Suprapubic skin (tissue), 4 donors: ENCODE measurements around the gene ASGR1. TPM values are rescaled to one million over a fixed set of nuclear protein-coding genes. Genes with fewer than 3 reads are reported as not detected.
"Not testable (repeated sequence)": the region's sequence is repeated elsewhere in the genome, so short reads cannot be mapped to it uniquely, and the experiment has no call there.

Experiments used
- DNase-seq, 2 donors: peaks; one replicate each; pipeline ENCODE4 v3.0.0-alpha.2; 2019; ENCODE audit warnings: low spot score in 2 of 2
- H3K27ac ChIP-seq: fragments of 200-600 bp; sonication (generic); one replicate; pipeline ENCODE4 v1.5.1; 2019
- H3K27me3 ChIP-seq: fragments of 200-600 bp; sonication (generic); one replicate; pipeline ENCODE4 v1.5.1; 2019
- H3K36me3 ChIP-seq: fragments of 200-600 bp; sonication (generic); one replicate; pipeline ENCODE4 v1.5.1; 2019
- H3K4me1 ChIP-seq: fragments of 200-600 bp; sonication (generic); one replicate; pipeline ENCODE4 v1.5.1; 2019
- H3K4me3 ChIP-seq: fragments of 200-600 bp; sonication (generic); one replicate; pipeline ENCODE4 v1.5.1; 2019; ENCODE audit warnings: mild to moderate bottlenecking
- H3K9me3 ChIP-seq: fragments of 200-600 bp; sonication (generic); one replicate; pipeline ENCODE4 v1.5.1; 2019
- EP300 ChIP-seq: sonication (generic); formaldehyde crosslinking; IDR thresholded peaks from one replicate; pipeline ENCODE4 v1.6.1; 2017; ENCODE audit warnings: antibody characterized with exemption
- POLR2A ChIP-seq, 2 donors: fragments of 450-650 bp; IDR thresholded peaks; one replicate each; pipeline ENCODE4 v1.6.1; 2017; ENCODE audit warnings: antibody characterized with exemption in 2 of 2, mild to moderate bottlenecking in 2 of 2, moderate library complexity in 2 of 2
- POLR2AphosphoS5 ChIP-seq, 3 donors: sonication (generic); formaldehyde crosslinking; IDR thresholded peaks; one replicate each; pipeline ENCODE4 v1.6.1; 2017; ENCODE audit warnings: antibody characterized with exemption in 3 of 3
- WGBS: methylation state at CpG from one replicate; pipeline ENCODE4 v1.1.5; 2018; 5-methylcytosine and 5-hydroxymethylcytosine counted together
- total RNA-seq, 4 donors: library from RNA; depleted of rRNA; stranded (reverse); fragments of >200 nt; gene quantifications; one replicate each; pipeline ENCODE4 v1.1.0, GENCODE V29; 2016
- TF ChIP-seq, protein P1 (sequence below), 2 donors: fragments of 200-600 bp in 1 of 2; fragments of 450-650 bp in 1 of 2; sonication (generic) in 1 of 2; IDR thresholded peaks; one replicate each; pipeline ENCODE4 v1.5.1; 2016 to 2019; ENCODE audit warnings: antibody characterized with exemption in 2 of 2, mild to moderate bottlenecking in 1 of 2, moderate library complexity in 1 of 2

The ASGR1 gene
- total RNA-seq, 4 donors from 2014 or later, result 1.3 to 2.3 (median 2.0) TPM

DNA sequence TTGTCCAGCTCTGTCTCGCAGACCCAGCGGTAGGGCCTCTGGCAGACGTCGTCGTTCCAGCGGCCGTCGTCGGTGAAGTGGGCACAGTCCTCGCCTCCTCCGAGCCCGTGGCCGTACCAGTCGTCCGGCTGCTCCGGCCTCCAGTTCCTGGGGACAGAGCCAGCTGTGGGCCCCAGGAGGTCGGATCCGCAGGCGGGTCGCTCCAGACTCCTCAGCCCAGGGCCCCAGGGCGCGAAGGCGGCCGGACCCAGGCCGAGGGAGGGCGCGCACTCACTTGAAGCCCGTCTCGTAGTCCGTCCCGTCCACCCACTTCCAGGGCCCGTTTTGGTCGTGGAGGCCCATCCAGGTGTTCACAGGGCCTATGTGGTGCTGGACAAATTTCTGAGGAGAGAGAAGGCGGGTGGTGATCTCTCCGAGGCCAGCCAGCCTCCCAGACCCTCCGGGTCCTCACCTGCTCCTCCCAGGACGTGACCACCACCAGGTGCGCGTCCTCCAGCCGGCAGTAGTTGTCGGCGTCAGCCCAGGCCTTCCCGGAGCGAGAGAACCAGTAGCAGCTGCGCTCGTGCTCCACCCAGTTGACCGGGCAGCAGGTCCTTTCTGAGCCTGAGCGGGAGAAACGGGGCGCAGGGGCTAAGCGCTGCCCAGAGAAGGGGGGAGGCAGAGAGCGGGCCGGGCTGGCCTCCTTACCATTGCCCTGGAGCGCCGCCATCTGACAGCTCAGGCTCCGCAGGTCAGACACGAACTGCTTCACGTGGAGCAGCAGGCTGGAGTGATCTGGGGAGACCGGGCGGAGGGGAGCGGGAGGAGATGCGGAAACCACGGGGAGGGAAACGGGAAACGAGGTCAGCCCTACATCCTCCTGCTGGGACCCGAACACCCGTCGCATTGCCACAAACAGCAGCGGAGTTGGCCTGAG lies 5.2 kb downstream of the ASGR1 start:
- Histone ChIP-seq H3K36me3 (no peaks in the 10 kb centered on the region), H3K9me3 (no peaks in the 10 kb centered on the region), H3K4me1 (peaks cover 26% of the 10 kb centered on the region), H3K27ac (no peak overlapping the region), H3K4me3 (peak overlapping the region; percentile 31), H3K27me3 (peaks cover 31% of the 10 kb centered on the region)
- TF ChIP-seq, protein P1, sequence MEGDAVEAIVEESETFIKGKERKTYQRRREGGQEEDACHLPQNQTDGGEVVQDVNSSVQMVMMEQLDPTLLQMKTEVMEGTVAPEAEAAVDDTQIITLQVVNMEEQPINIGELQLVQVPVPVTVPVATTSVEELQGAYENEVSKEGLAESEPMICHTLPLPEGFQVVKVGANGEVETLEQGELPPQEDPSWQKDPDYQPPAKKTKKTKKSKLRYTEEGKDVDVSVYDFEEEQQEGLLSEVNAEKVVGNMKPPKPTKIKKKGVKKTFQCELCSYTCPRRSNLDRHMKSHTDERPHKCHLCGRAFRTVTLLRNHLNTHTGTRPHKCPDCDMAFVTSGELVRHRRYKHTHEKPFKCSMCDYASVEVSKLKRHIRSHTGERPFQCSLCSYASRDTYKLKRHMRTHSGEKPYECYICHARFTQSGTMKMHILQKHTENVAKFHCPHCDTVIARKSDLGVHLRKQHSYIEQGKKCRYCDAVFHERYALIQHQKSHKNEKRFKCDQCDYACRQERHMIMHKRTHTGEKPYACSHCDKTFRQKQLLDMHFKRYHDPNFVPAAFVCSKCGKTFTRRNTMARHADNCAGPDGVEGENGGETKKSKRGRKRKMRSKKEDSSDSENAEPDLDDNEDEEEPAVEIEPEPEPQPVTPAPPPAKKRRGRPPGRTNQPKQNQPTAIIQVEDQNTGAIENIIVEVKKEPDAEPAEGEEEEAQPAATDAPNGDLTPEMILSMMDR (IDR thresholded peaks at IDR 0.05), result no peak
- TF ChIP-seq EP300 (no peak), POLR2AphosphoS5 (IDR thresholded peaks at IDR 0.05) (no peak), POLR2A (IDR thresholded peaks at IDR 0.05) (no peak)
- peak in 1 of 2 donors; percentile 62 for DNase-seq
- 66% methylated on average over 36 of the region's 69 CpGs for WGBS

DNA sequence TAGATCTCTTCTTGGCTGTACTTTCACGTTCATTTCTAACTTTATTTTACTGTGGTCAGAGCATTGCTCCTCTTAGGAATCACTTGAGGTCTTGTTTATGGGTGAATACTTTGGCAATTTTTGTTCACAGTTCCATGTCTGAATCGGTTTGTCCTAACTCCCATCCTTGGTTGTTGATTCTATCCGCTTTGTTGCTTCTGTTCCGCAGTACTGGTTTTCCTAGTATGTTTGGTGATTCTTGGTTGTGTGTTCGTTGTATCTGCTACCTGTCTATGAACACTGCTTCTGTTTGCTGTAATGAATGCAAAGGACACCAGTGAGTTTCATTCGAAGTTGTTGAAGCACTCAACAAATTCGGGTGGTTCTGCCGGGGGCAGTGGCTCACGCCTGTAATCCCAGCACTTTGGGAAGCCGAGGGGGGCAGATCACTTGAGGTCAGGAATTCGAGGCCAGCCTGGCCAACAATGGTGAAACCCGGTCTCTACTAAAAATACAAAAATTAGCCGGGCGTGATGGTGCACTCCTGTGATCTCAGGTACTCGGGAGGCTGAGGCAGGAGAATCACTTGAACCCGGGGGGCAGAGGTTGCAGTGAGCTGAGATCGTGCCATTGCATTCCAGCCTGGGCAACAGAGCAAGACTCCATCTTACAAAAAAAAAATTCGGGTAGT lies 6.5 kb downstream of the ASGR1 start:
- H3K36me3 ChIP-seq, H3K27ac ChIP-seq, DNase-seq, H3K9me3 ChIP-seq, H3K4me3 ChIP-seq: not testable (repeated sequence)
- Histone ChIP-seq H3K27me3 (peaks cover 19% of the 10 kb centered on the region), H3K4me1 (peaks cover 19% of the 10 kb centered on the region)
- 92% methylated on average over 18 of the region's 18 CpGs for WGBS

DNA sequence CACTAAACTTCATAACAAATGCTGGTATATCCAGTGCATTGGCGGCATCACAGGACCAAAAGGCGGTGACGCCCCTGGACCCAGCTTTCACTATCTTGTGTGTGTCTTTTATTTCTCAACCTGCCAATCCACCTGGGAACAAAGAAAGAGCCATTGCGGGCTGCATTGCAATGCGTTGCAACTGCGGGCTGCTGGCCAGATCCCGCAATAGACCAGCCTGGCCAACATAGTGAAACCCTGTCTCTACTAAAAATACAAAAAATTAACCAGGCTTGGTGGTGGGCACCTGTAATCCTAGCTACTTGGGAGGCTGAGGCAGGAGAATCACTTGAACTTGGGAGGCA lies 9.6 kb downstream of the ASGR1 start:
- H3K4me1 ChIP-seq, H3K9me3 ChIP-seq, H3K4me3 ChIP-seq, DNase-seq, H3K36me3 ChIP-seq, H3K27me3 ChIP-seq, H3K27ac ChIP-seq: not testable (repeated sequence)
- WGBS, result 92% methylated on average over 7 of the region's 7 CpGs

DNA sequence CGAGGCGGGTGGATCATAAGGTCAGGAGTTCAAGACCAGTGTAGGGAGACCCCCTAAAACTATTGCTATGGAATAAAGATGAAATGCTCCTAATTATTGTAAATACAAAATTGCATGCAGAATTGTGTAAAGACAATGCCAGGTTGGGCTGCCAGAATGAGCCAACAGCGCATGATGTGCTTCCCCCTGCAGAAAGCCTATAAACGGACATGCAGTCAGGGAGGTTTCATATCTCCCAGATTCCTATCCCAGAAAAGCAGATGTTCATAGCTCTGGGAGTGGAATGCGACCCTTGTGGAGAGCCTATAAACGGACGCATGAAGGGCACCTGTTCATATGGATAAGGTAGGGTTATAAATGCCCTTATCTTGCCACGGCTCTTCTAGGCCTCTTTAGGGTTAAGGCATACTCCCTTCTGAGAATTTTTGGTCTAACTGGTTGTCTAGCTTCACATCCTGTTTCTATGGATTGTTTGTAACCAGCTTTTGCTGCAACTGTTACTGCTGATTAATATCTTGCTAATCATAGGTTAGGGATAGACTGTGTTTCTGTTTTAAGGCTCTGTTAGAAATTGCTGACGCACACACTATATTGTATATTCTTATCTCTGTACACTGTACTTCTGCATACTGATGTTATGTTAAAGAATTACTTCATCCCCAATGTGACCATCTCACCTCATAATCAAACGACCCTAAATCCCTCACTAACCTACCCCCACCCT lies 10.2 kb downstream of the ASGR1 start:
- 88% methylated on average over 10 of the region's 10 CpGs for WGBS
- not testable (repeated sequence) for H3K4me1 ChIP-seq, H3K27me3 ChIP-seq, H3K9me3 ChIP-seq, H3K27ac ChIP-seq, H3K4me3 ChIP-seq, H3K36me3 ChIP-seq, DNase-seq

DNA sequence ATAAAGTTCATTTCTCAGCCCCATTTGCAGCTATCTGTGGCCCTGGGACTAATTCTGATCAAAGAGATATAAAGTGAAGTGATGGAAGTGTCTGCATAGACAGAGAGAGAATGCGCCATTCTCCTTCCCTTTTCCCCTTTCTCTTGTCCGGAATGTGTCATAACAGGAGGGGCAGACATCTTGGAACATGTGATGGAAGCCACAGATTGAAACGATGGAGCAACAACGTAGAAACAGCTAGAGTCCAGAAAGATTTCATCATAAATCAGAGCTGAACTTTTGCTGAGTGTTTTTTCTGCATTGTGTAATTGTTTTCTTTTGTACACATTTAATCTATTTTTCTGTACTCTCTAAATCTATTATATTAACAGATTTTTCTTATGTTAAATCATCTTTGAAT lies 11.3 kb downstream of the ASGR1 start:
- no peaks in the 10 kb centered on the region for H3K4me1 ChIP-seq
- TF ChIP-seq POLR2A (IDR thresholded peaks at IDR 0.05), result no peak
- TF ChIP-seq POLR2AphosphoS5 (IDR thresholded peaks at IDR 0.05), result peak in 1 of 3 donors; percentile 14
- no peak for DNase-seq
- H3K36me3 ChIP-seq, result no peaks in the 10 kb centered on the region
- no peaks in the 10 kb centered on the region for H3K9me3 ChIP-seq
- no peaks in the 10 kb centered on the region for H3K27me3 ChIP-seq
- H3K4me3 ChIP-seq, result no peak overlapping the region
- 48% methylated on average over 4 of the region's 4 CpGs for WGBS
- no peak overlapping the region for H3K27ac ChIP-seq

DNA sequence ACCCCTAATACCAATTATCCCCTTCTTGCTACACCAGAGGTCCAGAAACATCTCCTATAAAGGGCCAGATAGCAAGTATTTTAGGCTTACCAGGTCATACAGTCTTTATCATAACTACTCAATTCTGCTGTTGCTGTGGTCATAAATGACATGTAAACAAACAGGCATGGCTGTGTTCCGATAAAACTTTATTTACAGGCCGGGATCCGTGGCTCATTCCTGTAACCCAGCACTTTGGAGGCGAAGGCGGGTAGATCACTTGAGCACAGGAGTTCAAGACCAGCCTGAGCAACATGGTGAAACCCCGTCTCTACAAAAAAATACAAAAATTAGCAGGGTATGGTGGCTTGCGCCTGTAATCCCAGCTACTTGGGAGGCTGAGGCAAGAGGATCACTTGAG lies 12.3 kb downstream of the ASGR1 start:
- Histone ChIP-seq H3K9me3 (no peaks in the 10 kb centered on the region), H3K4me1 (no peaks in the 10 kb centered on the region), H3K4me3 (no peak overlapping the region), H3K27ac (no peak overlapping the region), H3K36me3 (no peaks in the 10 kb centered on the region), H3K27me3 (no peaks in the 10 kb centered on the region)
- 95% methylated on average over 7 of the region's 7 CpGs for WGBS
- no peak for DNase-seq
- TF ChIP-seq POLR2A (IDR thresholded peaks at IDR 0.05) (no peak), EP300 (no peak), POLR2AphosphoS5 (IDR thresholded peaks at IDR 0.05) (no peak)
- TF ChIP-seq, protein P1 (IDR thresholded peaks at IDR 0.05), result no peak

DNA sequence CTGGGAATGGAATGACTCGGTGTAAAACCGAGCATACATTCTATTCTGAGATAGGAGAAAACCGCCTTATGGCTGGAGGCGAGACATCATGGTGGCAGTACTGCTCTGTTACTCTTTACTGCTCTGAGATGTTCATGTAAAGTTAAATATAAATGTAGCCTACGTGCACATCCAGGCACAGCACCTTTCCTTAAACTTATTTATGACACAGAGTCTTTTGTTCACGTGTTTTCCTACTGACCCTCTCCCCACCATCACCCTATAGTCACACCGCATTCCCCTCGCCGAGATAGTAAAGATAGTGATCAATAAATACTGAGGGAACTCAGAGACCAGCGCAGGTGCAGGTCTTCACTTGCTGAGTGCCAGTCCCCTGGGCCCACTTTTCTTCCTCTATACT lies 19.6 kb downstream of the ASGR1 start:
- H3K27me3 ChIP-seq, result peaks cover 15% of the 10 kb centered on the region
- whole genome bisulfite sequencing, result 66% methylated on average over 10 of the region's 10 CpGs
- H3K4me1 ChIP-seq, H3K27ac ChIP-seq, H3K9me3 ChIP-seq, H3K4me3 ChIP-seq, H3K36me3 ChIP-seq, DNase-seq: not testable (repeated sequence)

DNA sequence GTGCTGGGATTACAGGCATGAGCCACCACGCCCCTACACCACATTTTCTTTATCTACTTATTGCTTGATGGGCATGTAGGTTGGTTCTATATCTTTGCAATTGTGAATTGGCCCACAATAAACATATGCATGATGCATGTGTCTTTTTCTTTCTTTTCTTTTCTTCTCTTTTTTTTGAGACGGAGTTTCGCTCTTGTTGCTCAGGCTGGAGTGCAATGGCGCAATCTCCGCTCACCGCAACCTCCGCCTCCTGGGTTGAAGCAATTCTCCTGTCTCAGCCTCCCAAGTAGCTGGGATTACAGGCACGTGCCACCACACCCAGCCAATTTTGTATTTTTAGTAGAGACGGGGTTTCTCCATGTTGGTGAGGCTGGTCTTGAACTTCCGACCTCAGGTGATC lies 20.7 kb downstream of the ASGR1 start:
- H3K9me3 ChIP-seq, H3K4me1 ChIP-seq, H3K27ac ChIP-seq, H3K36me3 ChIP-seq, DNase-seq, H3K4me3 ChIP-seq: not testable (repeated sequence)
- WGBS, result 88% methylated on average over 10 of the region's 10 CpGs
- H3K27me3 ChIP-seq, result peaks cover 22% of the 10 kb centered on the region
